ENCODE data around the gene NLGN4X.

GRCh38 chrX:6029014-6029413 lies 199.7 kb downstream of the NLGN4X start:
- no peak for TF ChIP-seq POLR2A (IDR thresholded peaks at IDR 0.05)
- TF ChIP-seq, protein P1, sequence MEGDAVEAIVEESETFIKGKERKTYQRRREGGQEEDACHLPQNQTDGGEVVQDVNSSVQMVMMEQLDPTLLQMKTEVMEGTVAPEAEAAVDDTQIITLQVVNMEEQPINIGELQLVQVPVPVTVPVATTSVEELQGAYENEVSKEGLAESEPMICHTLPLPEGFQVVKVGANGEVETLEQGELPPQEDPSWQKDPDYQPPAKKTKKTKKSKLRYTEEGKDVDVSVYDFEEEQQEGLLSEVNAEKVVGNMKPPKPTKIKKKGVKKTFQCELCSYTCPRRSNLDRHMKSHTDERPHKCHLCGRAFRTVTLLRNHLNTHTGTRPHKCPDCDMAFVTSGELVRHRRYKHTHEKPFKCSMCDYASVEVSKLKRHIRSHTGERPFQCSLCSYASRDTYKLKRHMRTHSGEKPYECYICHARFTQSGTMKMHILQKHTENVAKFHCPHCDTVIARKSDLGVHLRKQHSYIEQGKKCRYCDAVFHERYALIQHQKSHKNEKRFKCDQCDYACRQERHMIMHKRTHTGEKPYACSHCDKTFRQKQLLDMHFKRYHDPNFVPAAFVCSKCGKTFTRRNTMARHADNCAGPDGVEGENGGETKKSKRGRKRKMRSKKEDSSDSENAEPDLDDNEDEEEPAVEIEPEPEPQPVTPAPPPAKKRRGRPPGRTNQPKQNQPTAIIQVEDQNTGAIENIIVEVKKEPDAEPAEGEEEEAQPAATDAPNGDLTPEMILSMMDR (IDR thresholded peaks at IDR 0.05): no peak
